ENCODE data around the gene C1orf35.
"Not testable (repeated sequence)": the region's sequence is repeated elsewhere in the genome, so short reads cannot be mapped to it uniquely, and the experiment has no call there.

Gene C1orf35

DNA sequence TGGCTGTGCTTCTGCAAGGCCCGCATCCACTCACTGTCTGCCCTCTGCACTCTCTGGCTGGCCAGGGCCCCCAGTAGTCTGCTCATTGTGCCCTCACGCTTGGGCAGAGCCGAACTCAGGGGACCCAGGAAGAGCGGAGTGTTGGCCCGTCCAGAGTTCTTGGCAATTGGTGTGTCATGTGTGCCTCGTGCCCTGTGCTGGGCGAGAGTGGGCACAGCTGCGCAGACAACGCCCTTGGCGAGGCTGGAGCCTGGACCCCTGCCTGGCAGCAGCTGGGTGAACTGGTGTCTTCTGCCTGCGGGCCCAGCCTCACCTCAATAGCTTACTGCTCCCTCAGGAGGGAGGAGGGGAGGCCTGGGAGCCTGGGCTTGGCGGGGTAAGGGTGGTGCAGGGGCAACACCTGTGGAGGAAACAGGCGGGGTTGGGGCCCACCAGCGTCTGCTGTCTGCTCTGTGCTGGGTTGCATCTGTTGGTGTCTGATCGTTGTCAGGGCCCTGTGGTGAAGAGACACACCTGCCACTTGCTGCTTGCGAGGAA lies 39.1 kb upstream of the C1orf35 start:
- FAIRE-seq = no peak

DNA sequence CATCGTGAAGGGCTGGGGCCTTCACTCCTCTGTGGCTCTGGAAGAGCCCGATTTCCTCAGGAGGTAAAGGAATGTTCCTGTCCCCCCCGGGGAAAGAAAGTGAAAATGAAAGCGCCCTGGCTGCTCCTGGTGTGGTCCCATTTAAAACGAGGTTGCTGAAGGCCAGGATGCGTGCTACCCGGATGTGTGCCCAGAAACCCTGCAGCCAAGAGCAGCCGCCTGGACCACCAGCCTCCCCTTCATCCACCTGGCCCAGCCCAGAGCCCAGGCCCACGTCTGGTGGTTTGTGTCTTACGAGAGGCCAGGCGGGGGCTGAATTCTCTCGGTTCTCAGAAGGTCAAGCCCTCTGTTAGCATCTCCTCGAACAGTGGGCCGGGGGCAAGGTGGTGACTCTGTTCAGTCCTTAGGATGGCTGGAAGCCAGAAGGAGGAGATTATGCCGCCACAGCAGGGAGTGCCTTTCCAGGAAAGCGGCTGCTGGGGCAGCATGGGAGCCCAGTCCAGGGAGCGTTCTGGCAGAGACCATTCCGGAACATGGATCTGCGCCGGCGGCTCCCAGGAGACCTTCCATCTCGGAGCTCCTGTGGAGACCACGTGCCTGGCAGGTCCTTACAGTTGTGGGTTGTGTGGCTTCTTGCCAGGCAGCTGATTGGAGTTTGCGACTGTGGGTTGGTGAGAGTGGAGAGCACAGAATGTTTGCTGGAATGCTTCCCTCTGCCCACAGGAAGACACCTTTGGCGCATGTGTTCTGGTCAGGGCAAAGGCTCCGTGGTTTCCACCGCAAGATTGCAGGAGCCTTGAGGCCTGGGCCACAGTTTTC lies 38.3 kb upstream of the C1orf35 start:
- FAIRE-seq = no peak

GRCh38 chr1:228140724-228141225 lies 37.6 kb upstream of the C1orf35 start:
- no peak for FAIRE-seq

DNA sequence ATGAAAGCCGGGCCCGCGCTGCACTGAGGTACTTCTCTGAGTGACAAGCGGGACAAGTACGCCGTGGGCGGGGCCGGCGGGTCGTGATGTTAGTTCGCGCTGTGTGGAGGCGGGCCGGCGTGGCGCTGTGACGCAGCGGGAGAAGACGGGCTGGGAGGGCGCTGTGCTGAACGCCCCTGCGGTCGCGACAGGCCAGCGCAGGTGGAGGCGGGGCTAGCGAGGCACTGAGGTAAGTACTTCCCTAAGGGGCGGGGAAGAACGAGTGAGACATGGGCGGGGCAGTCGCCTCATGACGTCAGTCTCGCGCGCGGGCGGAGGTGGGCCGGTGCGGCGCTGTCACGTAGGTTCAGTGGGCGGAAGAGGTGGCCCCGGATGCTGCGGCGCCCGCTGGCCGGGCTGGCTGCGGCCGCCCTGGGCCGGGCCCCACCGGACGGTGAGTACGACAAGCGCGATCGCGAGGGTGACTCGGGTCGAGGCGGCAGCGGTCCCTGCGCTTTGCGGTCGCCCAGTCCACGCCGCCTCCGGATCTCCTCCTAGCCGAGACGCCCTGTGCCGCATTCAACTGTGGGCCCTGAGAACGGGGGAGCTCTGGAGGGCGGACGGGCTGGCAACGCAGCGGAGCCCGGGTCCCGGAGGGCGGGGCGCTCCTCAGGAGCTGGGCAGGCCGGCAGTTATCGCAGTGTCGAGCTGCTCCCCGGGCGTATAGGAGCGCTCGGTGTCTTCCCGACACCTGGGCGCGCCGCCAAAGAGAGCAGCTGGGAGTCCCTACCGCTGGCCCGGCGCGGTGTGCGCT lies 37.0 kb upstream of the C1orf35 start, which contains the start of gene GUK1:
Gene GUK1 (plus strand): TSS at position 349 of the 793 bp plus-strand sequence. CDS start 24 bp downstream, at position 373.
- FAIRE-seq = peak; percentile 60

GRCh38 chr1:228139406-228139930 lies 36.3 kb upstream of the C1orf35 start:
- FAIRE-seq = no peak

DNA sequence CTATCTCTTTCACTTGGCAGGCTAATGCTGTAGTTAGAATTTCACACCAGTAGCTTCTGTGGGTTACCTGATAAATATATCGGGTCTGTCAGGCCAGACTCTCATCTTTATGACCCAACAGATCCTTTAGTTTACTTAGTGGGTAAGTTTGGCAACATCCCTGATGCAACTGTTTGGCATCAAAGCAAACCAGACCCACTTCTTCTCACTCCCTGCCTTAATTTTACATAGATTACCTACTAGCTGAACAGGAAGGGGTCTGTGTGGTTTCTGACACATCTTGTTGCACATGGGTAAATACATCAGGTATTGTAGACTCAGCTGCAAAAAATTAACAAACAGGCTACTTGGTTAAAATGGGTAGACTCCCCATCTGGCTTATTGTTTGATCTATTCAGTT lies 33.8 kb upstream of the C1orf35 start:
- FAIRE-seq = no peak

GRCh38 chr1:228134591-228134990 lies 31.5 kb upstream of the C1orf35 start:
- no peak for FAIRE-seq

DNA sequence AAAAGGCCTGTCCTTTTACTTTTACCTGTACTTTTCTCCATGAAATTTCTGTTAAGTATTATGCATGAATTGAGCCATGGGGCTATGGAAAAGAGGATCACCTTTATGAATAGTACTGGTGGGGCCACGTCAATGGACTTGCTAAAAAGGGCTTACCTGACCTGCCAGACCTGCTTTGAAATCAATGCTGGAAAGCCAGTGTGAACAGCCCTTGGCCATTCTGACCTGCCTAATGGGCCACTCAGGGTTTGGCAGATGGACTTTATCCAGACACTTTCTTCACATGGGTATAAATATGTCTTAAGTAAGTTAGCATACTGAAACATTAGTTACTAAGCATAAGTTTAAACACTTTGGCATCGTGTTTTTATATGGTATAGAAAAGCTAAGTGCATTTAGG lies 28.6 kb upstream of the C1orf35 start:
- no peak for FAIRE-seq

DNA sequence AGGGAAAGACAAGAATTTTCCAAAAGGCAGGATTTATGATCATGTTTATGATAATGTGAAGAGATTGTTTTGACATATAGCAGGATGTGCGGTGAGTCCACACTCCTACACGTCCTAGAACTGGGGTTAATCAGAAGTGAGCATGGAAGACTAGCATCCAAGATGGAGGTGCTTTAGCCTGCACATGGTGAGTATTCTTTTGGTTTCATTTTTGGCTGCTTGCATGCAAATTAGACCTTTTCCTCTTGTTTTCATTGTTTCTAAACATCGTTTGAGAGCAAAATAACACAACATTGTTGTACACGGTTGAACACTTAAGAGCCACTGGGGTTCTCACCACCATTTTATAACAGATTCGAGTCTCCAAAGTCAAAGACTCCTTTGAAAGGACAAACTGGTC lies 22.1 kb upstream of the C1orf35 start:
- FAIRE-seq = no peak

GRCh38 chr1:228123505-228123904 lies 20.4 kb upstream of the C1orf35 start:
- no peak for FAIRE-seq

DNA sequence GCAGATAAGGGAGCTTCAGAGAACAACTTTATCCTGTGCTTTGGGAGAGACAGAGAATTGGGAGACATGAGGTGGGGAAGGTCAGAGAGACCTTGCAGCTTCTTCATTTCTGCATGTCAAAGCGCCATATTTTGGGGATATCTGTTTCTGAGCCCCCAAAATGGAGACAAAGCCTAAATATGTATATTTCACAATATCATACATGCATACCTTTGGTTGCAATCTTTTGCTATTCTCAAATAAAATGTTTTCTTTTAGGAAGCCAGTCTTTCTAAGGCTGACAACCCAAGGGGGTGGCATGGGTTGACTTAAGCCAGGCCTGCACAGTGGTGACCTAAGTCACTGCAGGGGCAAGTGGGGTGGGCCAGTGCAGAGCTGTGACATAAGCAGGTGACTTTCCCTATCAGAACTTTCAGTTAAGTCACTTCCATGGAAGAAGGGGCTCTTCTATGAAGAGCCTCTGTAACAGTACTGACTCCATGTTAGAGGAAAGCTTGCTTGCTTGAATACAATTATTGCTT lies 19.9 kb upstream of the C1orf35 start:
- FAIRE-seq = no peak

DNA sequence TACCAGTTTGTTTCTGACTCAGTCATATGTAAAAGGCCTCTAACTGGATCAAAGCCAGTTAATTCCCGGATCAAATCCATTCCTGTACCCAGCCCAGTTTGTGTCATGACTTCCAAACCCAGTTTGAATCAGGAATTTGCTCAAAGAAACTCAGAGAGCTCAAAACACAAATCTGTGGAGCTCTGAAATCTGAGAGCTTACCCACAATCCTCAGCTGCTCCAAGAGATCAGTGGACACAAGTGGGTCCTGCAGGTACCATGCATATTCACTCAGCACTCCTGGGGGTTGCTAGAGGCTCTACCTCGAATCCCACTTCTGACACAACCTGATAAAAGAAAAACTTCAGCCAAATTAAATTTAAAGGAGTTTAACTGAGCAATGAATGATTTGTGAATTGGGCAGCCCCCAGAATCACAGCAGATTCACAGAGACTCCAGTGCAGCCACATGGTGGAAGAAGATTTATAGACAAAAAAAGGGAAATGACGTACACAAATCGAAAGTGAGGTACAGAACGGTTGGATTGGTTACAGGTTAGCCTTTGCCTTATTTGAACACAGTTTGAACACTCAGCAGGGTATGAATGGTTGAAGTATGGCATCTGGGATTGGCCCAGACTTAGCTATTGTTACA lies 17.8 kb upstream of the C1orf35 start:
- FAIRE-seq = no peak

DNA sequence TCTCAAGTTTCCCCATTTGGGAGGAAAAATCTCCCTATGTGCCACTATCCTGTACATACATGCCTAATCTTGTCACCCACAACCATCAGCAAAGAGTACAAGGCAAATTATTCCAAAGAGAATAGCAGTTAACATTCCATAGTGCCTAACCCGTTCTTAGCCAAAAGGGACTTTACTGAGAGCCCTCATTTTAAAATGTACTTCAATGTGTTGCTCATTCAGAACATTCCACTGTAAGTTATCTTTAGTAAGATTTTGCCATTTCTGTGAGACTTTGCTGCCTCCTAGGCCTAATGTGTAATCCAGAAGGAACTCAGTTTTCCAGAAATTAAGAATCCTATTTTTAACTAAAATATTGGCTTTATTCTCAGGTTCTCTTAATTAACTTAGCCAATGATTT lies 17.2 kb upstream of the C1orf35 start:
- FAIRE-seq = no peak

GRCh38 chr1:228118040-228118439 lies 14.9 kb upstream of the C1orf35 start:
- no peak for FAIRE-seq

- FAIRE-seq = no peak
Observed at GRCh38 chr1:228117335-228117734, 14.2 kb upstream of the C1orf35 start.

DNA sequence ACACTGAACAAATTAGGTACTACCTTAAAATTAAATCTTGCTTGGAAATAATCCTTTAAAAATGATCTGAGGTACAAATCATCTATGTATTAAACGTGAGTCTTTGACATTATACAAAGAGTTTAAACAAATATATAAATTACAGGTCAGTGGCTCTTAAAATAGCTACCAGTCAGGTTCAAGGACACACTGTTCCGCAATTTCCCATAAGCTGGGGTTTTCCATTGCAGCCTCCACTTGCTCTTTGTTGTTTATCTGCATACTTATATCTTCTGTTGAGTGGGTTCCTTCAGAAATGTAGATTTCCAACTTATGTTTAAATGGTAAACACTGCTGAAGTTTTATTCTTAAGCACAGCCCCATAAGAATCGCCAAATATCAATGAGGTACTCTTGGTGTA lies 11.7 kb upstream of the C1orf35 start:
- FAIRE-seq = no peak

DNA sequence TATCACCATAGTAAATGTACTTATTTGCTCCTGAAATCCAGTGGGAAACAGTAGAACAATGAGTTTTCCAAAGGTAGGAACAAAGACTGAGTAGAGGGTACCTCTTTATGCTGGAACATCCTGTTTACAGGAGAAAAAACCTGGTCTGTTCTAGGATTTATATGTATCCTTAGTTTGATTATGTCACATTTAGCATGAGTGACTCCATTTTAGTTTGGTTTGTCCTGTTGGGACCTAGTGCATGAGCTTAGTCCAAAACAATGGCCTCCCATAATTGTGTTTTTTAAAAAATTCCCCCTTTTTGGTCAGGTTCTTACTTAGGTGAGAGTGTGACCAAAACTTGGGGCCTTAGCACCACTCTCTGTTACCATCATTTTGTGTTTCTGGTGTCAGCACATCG lies 9.5 kb upstream of the C1orf35 start:
- FAIRE-seq = no peak

GRCh38 chr1:228112167-228112566 lies 9.0 kb upstream of the C1orf35 start:
- no peak for FAIRE-seq

DNA sequence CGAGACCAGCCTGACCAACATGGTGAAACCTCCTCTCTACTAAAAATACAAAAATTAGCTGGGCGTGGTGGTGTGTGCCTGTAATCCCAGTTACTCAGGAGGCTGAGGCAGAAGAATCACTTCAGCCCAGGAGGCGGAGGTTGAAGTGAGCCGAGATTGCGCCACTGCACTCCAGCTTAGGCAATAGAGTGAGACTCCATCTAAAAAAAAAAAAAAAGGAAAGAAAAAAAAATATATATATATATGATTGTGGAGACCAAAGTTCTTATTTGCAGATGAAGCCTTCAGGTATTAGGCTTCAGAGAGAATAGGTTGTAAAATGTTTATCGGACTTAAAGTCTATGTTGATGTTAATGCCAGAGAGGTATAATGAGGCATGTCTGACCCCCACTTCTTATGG lies 8.2 kb upstream of the C1orf35 start:
- not testable (repeated sequence) for FAIRE-seq

GRCh38 chr1:228110556-228110955 lies 7.4 kb upstream of the C1orf35 start:
- FAIRE-seq = no peak

DNA sequence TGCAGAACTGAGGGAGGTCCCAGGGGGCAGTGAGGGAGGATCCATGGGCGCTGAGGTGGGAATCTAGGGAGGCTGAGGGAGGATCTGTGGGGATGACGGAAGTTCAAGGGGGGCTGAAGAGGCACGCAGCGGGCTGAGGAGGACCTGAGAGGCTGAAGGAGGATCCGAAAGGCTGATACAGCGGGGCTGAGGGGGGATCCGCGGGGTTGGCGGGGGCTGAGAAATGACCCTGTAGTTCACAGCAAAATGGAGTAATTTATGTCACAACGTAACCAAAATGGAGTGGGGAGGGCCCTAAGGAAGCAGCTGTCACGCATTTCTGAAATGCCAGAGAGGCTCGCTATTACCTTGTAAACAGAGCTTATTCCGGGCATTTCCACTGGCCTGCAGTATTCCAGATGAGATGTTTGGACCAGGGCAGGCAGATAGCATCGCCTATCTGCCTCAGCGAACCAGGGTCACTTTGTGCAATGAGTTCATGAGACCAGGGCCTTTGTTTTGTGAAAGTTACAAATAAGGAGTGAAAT lies 6.9 kb upstream of the C1orf35 start:
- no peak for FAIRE-seq
